Mesenchymal stem cell (in vitro differentiated cells and primary cell): ENCODE measurements around the gene HYAL3.
A peak's percentile ranks its signal among the peaks of the same experiment; 100 is the strongest.

Source experiments
- DNase-seq: peaks from one replicate; pipeline ENCODE4 v3.0.0-alpha.2; 2013
- H2AFZ ChIP-seq: one replicate; pipeline ENCODE4 v1.6.1; 2013; ENCODE audit warnings: low read depth, mild to moderate bottlenecking, control low read depth, inconsistent platforms, low read length, moderate library complexity
- H2AK5ac ChIP-seq: 2 replicates; pipeline ENCODE4 v1.6.1; 2013; ENCODE audit warnings: low read length, moderate library complexity, mild to moderate bottlenecking, inconsistent platforms; ENCODE audit not compliant: severe bottlenecking
- H2BK120ac ChIP-seq: one replicate; pipeline ENCODE4 v1.6.1; 2013; ENCODE audit warnings: low read depth, mild to moderate bottlenecking, inconsistent platforms, low read length, moderate library complexity
- H2BK12ac ChIP-seq, 2 experiments: one replicate each; pipeline ENCODE4 v1.6.1; 2013; ENCODE audit warnings: inconsistent platforms in 2 of 2, low read length in 2 of 2, mild to moderate bottlenecking in 2 of 2, moderate library complexity in 2 of 2, control low read depth in 1 of 2
- H2BK15ac ChIP-seq: one replicate; pipeline ENCODE4 v1.6.1; 2013; ENCODE audit warnings: mild to moderate bottlenecking, low read depth, inconsistent platforms; ENCODE audit not compliant: poor library complexity, severe bottlenecking
- H2BK5ac ChIP-seq: 2 replicates; pipeline ENCODE4 v1.6.1; 2013; ENCODE audit warnings: low read depth, mild to moderate bottlenecking, low read length, control low read depth, inconsistent platforms; ENCODE audit not compliant: poor library complexity, severe bottlenecking
- H3K14ac ChIP-seq, 2 experiments: one replicate each; pipeline ENCODE4 v1.6.1; 2013; ENCODE audit warnings: inconsistent platforms in 2 of 2, low read length in 2 of 2, control low read depth in 1 of 2, mild to moderate bottlenecking in 1 of 2, moderate library complexity in 1 of 2
- H3K18ac ChIP-seq, 2 experiments: one replicate each; pipeline ENCODE4 v1.6.1; 2013; ENCODE audit warnings: inconsistent platforms in 2 of 2, low read length in 2 of 2, control low read depth in 1 of 2, low read depth in 1 of 2, mild to moderate bottlenecking in 1 of 2
- H3K23ac ChIP-seq, 2 experiments: one replicate each; pipeline ENCODE4 v1.6.1; 2013; ENCODE audit warnings: inconsistent platforms in 2 of 2, low read length in 2 of 2, mild to moderate bottlenecking in 2 of 2, moderate library complexity in 2 of 2, control low read depth in 1 of 2
- H3K27ac ChIP-seq: 2 replicates; pipeline ENCODE4 v1.5.1; 2013; ENCODE audit warnings: mild to moderate bottlenecking, moderate library complexity, low read length, control low read depth, inconsistent platforms; ENCODE audit not compliant: poor library complexity, severe bottlenecking
- H3K27me3 ChIP-seq, 2 experiments: 2 replicates each; pipeline versions ENCODE4 v1.6.1 to v1.7.0; 2013; ENCODE audit warnings: low read length in 2 of 2, mild to moderate bottlenecking in 2 of 2, moderate library complexity in 2 of 2, control low read depth in 1 of 2, inconsistent platforms in 1 of 2; ENCODE audit not compliant: control insufficient read depth in 1 of 2, insufficient read depth in 1 of 2
- H3K36me3 ChIP-seq, 2 experiments: 2 replicates each; pipeline versions ENCODE4 v1.6.1 to v1.7.0; 2013; ENCODE audit warnings: low read length in 2 of 2, control low read depth in 1 of 2, inconsistent platforms in 1 of 2, low read depth in 1 of 2, mild to moderate bottlenecking in 1 of 2; ENCODE audit not compliant: insufficient read depth in 2 of 2, control insufficient read depth in 1 of 2
- H3K4ac ChIP-seq, 2 experiments: one replicate each; pipeline ENCODE4 v1.6.1; 2013; ENCODE audit warnings: inconsistent platforms in 2 of 2, low read length in 2 of 2, mild to moderate bottlenecking in 2 of 2, moderate library complexity in 2 of 2, control low read depth in 1 of 2, low read depth in 1 of 2
- H3K4me1 ChIP-seq: 2 replicates; pipeline ENCODE4 v1.6.1; 2013; ENCODE audit warnings: low read depth, low read length, control low read depth; ENCODE audit not compliant: control insufficient read depth, insufficient read depth
- H3K4me2 ChIP-seq: 2 replicates; pipeline ENCODE4 v1.6.1; 2013; ENCODE audit warnings: low read length, mild to moderate bottlenecking, inconsistent platforms; ENCODE audit not compliant: poor library complexity, severe bottlenecking
- H3K4me3 ChIP-seq, 2 experiments: 2 replicates each; pipeline versions ENCODE4 v1.5.1 to v1.7.0; 2013; ENCODE audit warnings: low read length in 2 of 2, mild to moderate bottlenecking in 2 of 2, control low read depth in 1 of 2, low read depth in 1 of 2; ENCODE audit not compliant: insufficient read depth in 1 of 2
- H3K79me1 ChIP-seq: replicated peaks from 2 replicates; pipeline ENCODE4 v1.6.1; 2013; ENCODE audit warnings: mild to moderate bottlenecking, control low read depth, low read length, inconsistent platforms; ENCODE audit not compliant: poor library complexity, severe bottlenecking
- H3K9ac ChIP-seq: 2 replicates; pipeline ENCODE4 v1.7.0; 2013; ENCODE audit warnings: mild to moderate bottlenecking, low read length, moderate library complexity
- H3K9me3 ChIP-seq: 2 replicates; pipeline ENCODE4 v1.7.0; 2013; ENCODE audit warnings: mild to moderate bottlenecking, low read length; ENCODE audit not compliant: control insufficient read depth
- H4K8ac ChIP-seq: one replicate; pipeline ENCODE4 v1.6.1; 2013; ENCODE audit warnings: inconsistent platforms, mild to moderate bottlenecking, low read length, moderate library complexity
- H4K91ac ChIP-seq: one replicate; pipeline ENCODE4 v1.6.1; 2013; ENCODE audit warnings: mild to moderate bottlenecking, low read length, inconsistent platforms
- WGBS: methylation state at CpG from one replicate; pipeline ENCODE4 v1.1.7; 2013; ENCODE audit warnings: mixed read lengths; 5-methylcytosine and 5-hydroxymethylcytosine counted together

The HYAL3 gene

DNA sequence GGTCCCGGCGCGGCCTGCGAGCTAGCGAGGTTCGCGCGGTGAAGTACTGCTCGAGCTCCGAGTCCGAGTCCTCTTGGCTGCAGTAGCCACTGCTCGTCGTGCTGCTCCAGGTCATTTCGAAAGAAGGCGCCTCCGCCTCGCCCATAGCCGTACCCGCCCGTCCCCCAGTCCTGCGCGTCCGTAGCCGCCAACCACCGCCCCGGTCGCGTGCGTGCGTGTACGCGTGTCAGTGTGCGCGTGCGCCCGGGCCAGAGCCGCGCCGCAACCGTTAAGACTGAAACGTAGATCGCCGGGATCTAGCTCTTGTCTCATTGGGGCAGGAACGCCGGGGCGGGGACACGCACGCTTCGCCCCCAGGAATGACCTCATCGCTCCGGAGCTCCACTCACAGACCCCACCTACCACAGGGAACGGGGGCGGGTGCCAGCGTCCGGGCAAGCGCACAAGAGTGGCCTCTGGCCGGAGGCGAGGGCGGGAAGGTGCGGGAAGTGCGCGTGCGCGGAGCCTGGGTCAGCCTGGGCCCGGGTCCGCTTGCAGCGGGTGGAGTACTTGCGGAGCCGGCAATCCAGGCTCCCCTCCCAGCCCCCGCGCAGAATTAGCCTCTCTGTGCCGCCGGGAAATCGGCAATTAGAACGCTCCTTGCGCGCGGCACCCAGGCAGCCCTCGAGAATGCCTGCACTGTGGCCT lies 38.1 kb upstream of the HYAL3 start:
- Histone ChIP-seq H3K79me1 (peaks cover 7% of the 10 kb centered on the region), H2BK120ac (no peak overlapping the region), H3K4me1 (peaks cover 37% of the 10 kb centered on the region), H3K9ac (peak overlapping the region; percentile 97), H3K27me3 (no peaks in the 10 kb centered on the region), H2BK15ac (peak overlapping the region; percentile 89), H3K9me3 (no peaks in the 10 kb centered on the region), H2AK5ac (no peak overlapping the region), H3K4me3 (peak overlapping the region; percentile 86 to 93), H3K23ac (peak overlapping the region in 1 of 2 experiments; percentile 90), H2BK12ac (peak overlapping the region in 1 of 2 experiments; percentile 42), H3K36me3 (peaks cover under 1 to 7% of the 10 kb centered on the region in 2 experiments), H3K14ac (peak overlapping the region in 1 of 2 experiments; percentile 68), H3K4me2 (peak overlapping the region; percentile 86), H3K27ac (peak overlapping the region; percentile 91), H2BK5ac (peak overlapping the region; percentile 71), H4K8ac (peak overlapping the region; percentile 100), H3K18ac (peak overlapping the region; percentile 88 to 97), H3K4ac (peak overlapping the region; percentile 96 to 99), H2AFZ (peak overlapping the region; percentile 74), H4K91ac (peak overlapping the region; percentile 98)
- under 1% methylated on average over 75 of the region's 79 CpGs for WGBS
- peak; percentile 99 for DNase-seq

DNA sequence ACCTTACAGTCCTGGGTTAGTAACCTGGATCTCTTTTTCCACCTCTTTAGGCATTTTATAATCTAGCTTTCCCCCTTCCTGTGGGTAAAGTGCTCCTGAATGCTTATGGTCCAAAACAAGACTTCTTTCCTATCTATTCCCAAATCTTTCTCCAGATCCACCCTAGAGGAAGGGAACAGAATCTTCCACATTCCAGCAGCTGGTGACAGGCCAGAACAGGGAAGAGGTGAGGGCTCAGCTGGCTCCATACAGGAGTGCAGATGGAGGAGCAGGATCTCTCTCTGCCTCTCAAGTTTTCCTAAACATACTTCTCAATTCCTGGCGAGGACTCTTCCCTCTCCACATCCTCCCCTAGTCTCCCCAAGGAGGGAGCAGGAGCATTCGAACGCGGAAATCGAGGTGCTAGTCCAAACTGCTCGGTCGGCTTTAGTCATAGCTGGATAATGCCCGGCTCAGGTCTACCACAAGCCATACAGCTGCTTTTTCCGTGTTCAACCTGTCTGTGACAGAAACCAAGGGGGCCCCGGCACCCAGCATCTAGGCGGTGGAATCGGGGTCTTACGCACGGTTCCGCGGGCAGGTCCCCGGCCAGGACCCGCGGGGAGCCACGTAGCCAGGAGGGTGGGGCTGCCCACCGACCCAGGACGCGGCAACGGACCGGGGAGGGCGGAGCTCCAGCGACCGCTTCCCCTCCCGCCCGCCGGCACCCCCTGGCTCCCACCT lies 37.4 kb upstream of the HYAL3 start:
- Histone ChIP-seq H2BK15ac (peak overlapping the region; percentile 60), H3K4ac (peak overlapping the region; percentile 59 to 80), H3K4me1 (peaks cover 37% of the 10 kb centered on the region), H3K79me1 (peaks cover 11% of the 10 kb centered on the region), H3K14ac (peak overlapping the region in 1 of 2 experiments; percentile 68), H2AFZ (peak overlapping the region; percentile 74), H4K91ac (peak overlapping the region; percentile 88), H3K4me3 (peak overlapping the region; percentile 86 to 93), H3K27ac (peak overlapping the region; percentile 91), H3K18ac (peak overlapping the region; percentile 77 to 97), H3K36me3 (peaks cover 8 to 14% of the 10 kb centered on the region in 2 experiments), H4K8ac (peak overlapping the region; percentile 86), H2AK5ac (no peak overlapping the region), H2BK12ac (peak overlapping the region in 1 of 2 experiments; percentile 18), H2BK120ac (no peak overlapping the region), H3K27me3 (no peaks in the 10 kb centered on the region), H2BK5ac (peak overlapping the region; percentile 34), H3K23ac (peak overlapping the region in 1 of 2 experiments; percentile 90), H3K9ac (peak overlapping the region; percentile 97), H3K4me2 (peak overlapping the region; percentile 86), H3K9me3 (no peaks in the 10 kb centered on the region)
- DNase-seq, result no peak
- WGBS, result under 1% methylated on average over 27 of the region's 31 CpGs

DNA sequence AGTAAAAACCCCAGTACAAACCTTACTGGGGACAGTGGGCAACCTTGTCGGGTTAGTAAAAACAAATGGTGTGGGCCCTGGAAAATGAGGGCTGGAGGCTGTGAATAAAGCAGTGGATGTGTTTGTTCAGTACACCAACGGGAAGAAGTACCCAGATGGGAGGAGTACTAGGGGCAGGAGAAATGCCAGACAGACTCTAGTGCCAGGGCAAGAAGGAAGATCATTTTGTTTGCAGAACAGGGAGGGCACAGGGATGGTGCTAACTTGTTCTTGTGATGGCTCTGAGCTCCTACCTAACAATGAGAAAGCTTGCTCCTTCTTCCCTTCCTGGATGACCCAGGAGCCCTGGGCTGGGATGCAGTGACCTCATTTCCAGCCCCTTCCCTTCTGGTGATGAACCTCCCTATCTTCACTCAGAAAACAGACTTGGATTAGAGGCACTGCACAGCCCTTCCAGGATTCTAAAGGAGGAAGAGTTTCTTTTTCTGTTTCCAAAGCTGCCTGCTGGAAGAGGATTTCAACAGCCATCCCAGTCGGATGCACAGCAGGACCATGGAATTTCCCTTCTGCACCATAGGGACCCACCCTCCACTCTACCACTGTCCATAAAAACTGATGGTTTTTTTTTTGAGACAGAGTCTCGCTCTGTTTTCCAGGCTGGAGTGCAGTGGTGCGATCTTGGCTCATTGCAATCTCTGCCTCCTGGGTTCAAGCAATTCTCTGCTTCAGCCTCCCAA lies 35.3 kb upstream of the HYAL3 start:
- no peak overlapping the region for H3K18ac ChIP-seq
- H3K4me2 ChIP-seq, result no peak overlapping the region
- no peak overlapping the region for H2AFZ ChIP-seq
- H3K23ac ChIP-seq, result no peak overlapping the region
- no peak overlapping the region for H2BK12ac ChIP-seq
- no peaks in the 10 kb centered on the region for H3K27me3 ChIP-seq
- no peak overlapping the region for H2BK5ac ChIP-seq
- H3K4ac ChIP-seq, result peak overlapping the region in 1 of 2 experiments; percentile 40
- H3K36me3 ChIP-seq, result peaks cover 29 to 35% of the 10 kb centered on the region in 2 experiments
- no peak overlapping the region for H4K91ac ChIP-seq
- 85% methylated on average over 5 of the region's 5 CpGs for WGBS
- peak overlapping the region; percentile 97 for H3K9ac ChIP-seq
- H3K14ac ChIP-seq, result no peak overlapping the region
- H2AK5ac ChIP-seq, result no peak overlapping the region
- H2BK15ac ChIP-seq, result no peak overlapping the region
- peak; percentile 68 for DNase-seq
- H3K4me3 ChIP-seq, result peak overlapping the region in 1 of 2 experiments; percentile 40
- no peak overlapping the region for H4K8ac ChIP-seq
- no peaks in the 10 kb centered on the region for H3K9me3 ChIP-seq
- H3K4me1 ChIP-seq, result peaks cover 26% of the 10 kb centered on the region
- no peak overlapping the region for H3K27ac ChIP-seq
- peaks cover 25% of the 10 kb centered on the region for H3K79me1 ChIP-seq
- no peak overlapping the region for H2BK120ac ChIP-seq
